SK-N-MC (cell line): ENCODE results near the gene DVL3.
"Not testable (repeated sequence)": the region's sequence is repeated elsewhere in the genome, so short reads cannot be mapped to it uniquely, and the experiment has no call there.

Experiments used
- EZH2 ChIP-seq: fragments of 200-600 bp; sonication (generic); IDR thresholded peaks from one replicate; pipeline ENCODE4 v1.6.1; 2017; ENCODE audit warnings: antibody characterized with exemption
- FOXP2 ChIP-seq: optimal IDR thresholded peaks from 2 replicates; pipeline ENCODE3; 2011; ENCODE audit warnings: mild to moderate bottlenecking, moderate library complexity; ENCODE audit not compliant: insufficient read depth; ENCODE audit errors: extremely low read length, control extremely low read depth
- POLR2AphosphoS5 ChIP-seq: IDR thresholded peaks from 2 replicates; pipeline ENCODE4 v1.6.1; 2012; ENCODE audit warnings: mild to moderate bottlenecking, low read depth, low read length, borderline replicate concordance

DNA sequence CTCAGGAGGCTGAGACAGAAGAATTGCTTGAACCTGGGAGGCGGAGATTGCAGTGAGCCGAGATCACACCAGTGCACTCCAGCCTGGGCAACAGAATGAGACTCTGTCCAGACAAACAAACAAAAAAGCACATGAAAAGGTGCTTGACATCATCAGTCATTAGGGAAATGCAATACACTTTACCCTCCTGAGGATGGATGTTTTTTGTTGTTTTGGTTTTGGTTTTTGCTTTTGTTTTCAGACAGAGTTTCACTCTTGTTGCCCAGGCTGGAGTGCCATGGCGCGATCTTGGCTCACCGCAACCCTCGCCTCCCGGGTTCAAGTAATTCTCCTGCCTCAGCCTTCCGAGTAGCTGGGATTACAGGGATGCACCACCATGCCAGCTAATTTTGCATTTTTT lies 34.1 kb upstream of the DVL3 start:
- TF ChIP-seq EZH2, POLR2AphosphoS5, FOXP2: not testable (repeated sequence)
